Mesendoderm (in vitro differentiated cells): ENCODE results near the gene RIMKLA.

Source experiments
- DNase-seq: peaks from one replicate; pipeline ENCODE4 v3.0.0; 2013
- H2AK5ac ChIP-seq: 2 replicates; pipeline ENCODE4 v1.6.1; 2013; ENCODE audit warnings: low read length, inconsistent platforms
- H2BK120ac ChIP-seq: 2 replicates; pipeline ENCODE4 v1.6.1; 2013; ENCODE audit warnings: low read depth, mild to moderate bottlenecking, low read length, moderate library complexity, mixed read lengths
- H2BK15ac ChIP-seq: replicated peaks from 2 replicates; pipeline ENCODE4 v1.6.1; 2013; ENCODE audit warnings: low read depth, mild to moderate bottlenecking, moderate library complexity
- H2BK5ac ChIP-seq: 2 replicates; pipeline ENCODE4 v1.6.1; 2013; ENCODE audit warnings: low read length, inconsistent platforms
- H3K18ac ChIP-seq: 2 replicates; pipeline ENCODE4 v1.6.1; 2013; ENCODE audit warnings: mild to moderate bottlenecking, low read length, mixed read lengths
- H3K23ac ChIP-seq: one replicate; pipeline ENCODE4 v1.6.1; 2013; ENCODE audit warnings: low read length
- H3K27ac ChIP-seq: 2 replicates; pipeline ENCODE4 v1.5.1; 2013; ENCODE audit warnings: low read depth, mild to moderate bottlenecking, inconsistent platforms, low read length, moderate library complexity
- H3K27me3 ChIP-seq: 2 replicates; pipeline ENCODE4 v1.6.1; 2013; ENCODE audit warnings: low read length, control low read depth, mild to moderate bottlenecking, inconsistent platforms; ENCODE audit not compliant: insufficient read depth, poor library complexity
- H3K36me3 ChIP-seq: 2 replicates; pipeline ENCODE4 v1.6.1; 2013; ENCODE audit warnings: low read length, inconsistent platforms; ENCODE audit not compliant: control insufficient read depth, insufficient read depth
- H3K4ac ChIP-seq: one replicate; pipeline ENCODE4 v1.6.1; 2013; ENCODE audit warnings: low read depth, mild to moderate bottlenecking, low read length, moderate library complexity
- H3K4me1 ChIP-seq: 2 replicates; pipeline ENCODE4 v1.6.1; 2013; ENCODE audit warnings: low read depth, low read length, inconsistent platforms; ENCODE audit not compliant: control insufficient read depth
- H3K4me2 ChIP-seq: 2 replicates; pipeline ENCODE4 v1.6.1; 2013; ENCODE audit warnings: low read length
- H3K4me3 ChIP-seq: 2 replicates; pipeline ENCODE4 v1.5.1; 2013; ENCODE audit warnings: mild to moderate bottlenecking, low read length
- H3K56ac ChIP-seq: one replicate; pipeline ENCODE4 v1.6.1; 2013; ENCODE audit warnings: low read length
- H3K79me1 ChIP-seq: 2 replicates; pipeline ENCODE4 v1.6.1; 2013; ENCODE audit warnings: low read length, inconsistent platforms
- H3K79me2 ChIP-seq: 2 replicates; pipeline ENCODE4 v1.6.1; 2013; ENCODE audit warnings: mild to moderate bottlenecking, low read length; ENCODE audit not compliant: control insufficient read depth, insufficient read depth
- H3K9ac ChIP-seq: 2 replicates; pipeline ENCODE4 v1.6.1; 2013; ENCODE audit warnings: low read length, inconsistent platforms
- H4K5ac ChIP-seq: one replicate; pipeline ENCODE4 v1.6.1; 2013; ENCODE audit warnings: low read length
- H4K8ac ChIP-seq: one replicate; pipeline ENCODE4 v1.6.1; 2013; ENCODE audit warnings: low read depth, mild to moderate bottlenecking, control low read depth, low read length, moderate library complexity
- WGBS: extraction: QIAGEN DNeasy Blood & Tissue Kit; methylation state at CpG from one replicate; pipeline ENCODE4 v1.1.7; 2013; ENCODE audit warnings: low lambda C conversion rate, missing lambda C conversion rate; ENCODE audit not compliant: insufficient coverage; ENCODE audit errors: extremely low coverage; 5-methylcytosine and 5-hydroxymethylcytosine counted together

RIMKLA gene

GRCh38 chr1:42419126-42419821, 38.7 kb downstream of the RIMKLA start:
- no peak overlapping the region for H3K4me3 ChIP-seq
- H3K56ac ChIP-seq = no peak overlapping the region
- H2BK15ac ChIP-seq = no peak overlapping the region
- H3K9ac ChIP-seq = no peak overlapping the region
- no peak overlapping the region for H3K18ac ChIP-seq
- H4K5ac ChIP-seq = no peak overlapping the region
- no peak overlapping the region for H3K4ac ChIP-seq
- H3K4me2 ChIP-seq = no peak overlapping the region
- no peak overlapping the region for H3K23ac ChIP-seq
- no peak overlapping the region for H3K27ac ChIP-seq
- H3K4me1 ChIP-seq = no peaks in the 10 kb centered on the region
- H3K36me3 ChIP-seq = no peaks in the 10 kb centered on the region
- H2BK5ac ChIP-seq = no peak overlapping the region
- no peak overlapping the region for H2BK120ac ChIP-seq
- DNase-seq = no peak
- WGBS = no CpG with 5 or more reads among the region's 5 CpGs
- H3K79me2 ChIP-seq = no peaks in the 10 kb centered on the region
- no peaks in the 10 kb centered on the region for H3K79me1 ChIP-seq
- no peak overlapping the region for H2AK5ac ChIP-seq
- no peaks in the 10 kb centered on the region for H3K27me3 ChIP-seq
- H4K8ac ChIP-seq = no peak overlapping the region

DNA sequence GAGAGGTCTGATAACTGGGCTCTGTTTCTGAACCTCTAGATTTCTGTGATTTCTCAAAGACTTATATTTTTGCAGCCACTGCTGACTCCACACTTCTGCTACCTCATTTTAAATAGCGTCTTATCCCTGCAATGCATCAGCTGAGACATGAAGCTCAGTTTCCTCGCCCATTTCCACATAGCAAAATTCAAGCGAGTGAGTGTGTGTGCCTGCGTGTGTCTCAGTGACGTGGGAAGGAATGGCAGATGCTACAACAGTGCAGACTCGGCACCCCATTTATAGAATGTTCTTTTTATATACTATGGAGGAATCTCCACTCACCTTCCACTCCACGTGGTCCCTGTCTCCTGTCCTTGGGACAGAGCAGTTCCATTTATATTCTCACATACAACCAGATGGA, 39.5 kb downstream of the RIMKLA start:
- no peak overlapping the region for H4K8ac ChIP-seq
- no peak overlapping the region for H3K18ac ChIP-seq
- H2BK5ac ChIP-seq = no peak overlapping the region
- H2BK120ac ChIP-seq = no peak overlapping the region
- no peak for DNase-seq
- H2AK5ac ChIP-seq = no peak overlapping the region
- no peak overlapping the region for H3K9ac ChIP-seq
- no peak overlapping the region for H3K4me3 ChIP-seq
- no peak overlapping the region for H4K5ac ChIP-seq
- H2BK15ac ChIP-seq = no peak overlapping the region
- no CpG with 5 or more reads among the region's 7 CpGs for WGBS
- no peaks in the 10 kb centered on the region for H3K79me2 ChIP-seq
- no peaks in the 10 kb centered on the region for H3K4me1 ChIP-seq
- no peaks in the 10 kb centered on the region for H3K36me3 ChIP-seq
- H3K79me1 ChIP-seq = no peaks in the 10 kb centered on the region
- no peaks in the 10 kb centered on the region for H3K27me3 ChIP-seq
- H3K56ac ChIP-seq = no peak overlapping the region
- H3K4ac ChIP-seq = no peak overlapping the region
- no peak overlapping the region for H3K23ac ChIP-seq
- no peak overlapping the region for H3K4me2 ChIP-seq
- no peak overlapping the region for H3K27ac ChIP-seq

DNA sequence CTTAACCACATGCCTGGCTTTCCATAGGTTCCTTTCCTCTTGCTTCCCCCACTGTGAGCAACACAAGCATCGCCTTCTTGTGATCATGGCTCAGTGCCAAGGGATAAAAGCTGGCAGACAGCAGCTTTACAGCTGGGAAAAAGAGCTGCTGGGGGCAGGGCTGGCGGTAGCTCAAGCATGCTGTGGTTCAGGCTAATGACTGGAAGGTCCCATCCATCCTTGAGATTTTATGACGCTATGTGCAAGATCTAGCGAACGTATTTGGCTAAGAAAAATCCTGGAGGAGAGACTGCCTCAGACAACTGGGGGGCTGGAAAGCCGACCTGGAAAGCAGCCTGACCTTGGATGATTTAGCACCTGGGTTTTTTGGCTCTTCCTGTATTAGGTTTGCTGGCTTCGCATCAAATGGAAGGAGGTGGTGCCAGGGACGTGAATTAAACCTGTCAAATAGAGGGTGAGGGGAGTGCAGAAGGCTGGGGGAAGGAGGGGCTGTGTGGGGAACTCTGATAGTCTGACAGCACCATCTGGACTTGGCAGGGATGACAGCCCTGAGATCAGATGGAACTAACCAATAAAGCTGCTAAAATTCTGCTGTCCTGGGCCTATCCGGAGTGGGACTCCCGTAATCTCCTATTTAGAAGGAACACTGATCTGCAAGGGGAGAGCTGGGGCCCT, 40.5 kb downstream of the RIMKLA start:
- no peak overlapping the region for H4K8ac ChIP-seq
- H3K36me3 ChIP-seq = no peaks in the 10 kb centered on the region

GRCh38 chr1:42422737-42423136, 42.1 kb downstream of the RIMKLA start:
- Histone ChIP-seq H3K4me1 (no peaks in the 10 kb centered on the region), H3K18ac (no peak overlapping the region), H3K27me3 (no peaks in the 10 kb centered on the region), H4K5ac (no peak overlapping the region), H3K4me3 (no peak overlapping the region), H3K56ac (no peak overlapping the region), H3K79me2 (no peaks in the 10 kb centered on the region), H3K4me2 (no peak overlapping the region), H4K8ac (no peak overlapping the region), H3K79me1 (no peaks in the 10 kb centered on the region), H3K9ac (no peak overlapping the region), H2BK15ac (no peak overlapping the region), H2BK120ac (no peak overlapping the region), H3K4ac (no peak overlapping the region), H2BK5ac (no peak overlapping the region), H2AK5ac (no peak overlapping the region), H3K36me3 (no peaks in the 10 kb centered on the region), H3K23ac (no peak overlapping the region), H3K27ac (no peak overlapping the region)
- no peak for DNase-seq
- no CpG with 5 or more reads among the region's 9 CpGs for WGBS

More for the DNA sequence above, 40.5 kb downstream of the RIMKLA start:
- no peak overlapping the region for H2BK120ac ChIP-seq
- no peak overlapping the region for H3K23ac ChIP-seq
- no peaks in the 10 kb centered on the region for H3K4me1 ChIP-seq
- no peaks in the 10 kb centered on the region for H3K79me1 ChIP-seq
- WGBS = no CpG with 5 or more reads among the region's 10 CpGs
- H2BK15ac ChIP-seq = no peak overlapping the region
- H2AK5ac ChIP-seq = no peak overlapping the region
- no peak overlapping the region for H3K9ac ChIP-seq
- no peak overlapping the region for H2BK5ac ChIP-seq
- H3K4me3 ChIP-seq = no peak overlapping the region
- H3K27me3 ChIP-seq = no peaks in the 10 kb centered on the region
- H3K27ac ChIP-seq = no peak overlapping the region
- DNase-seq = no peak
- no peak overlapping the region for H3K56ac ChIP-seq
- no peak overlapping the region for H3K4ac ChIP-seq
- H3K18ac ChIP-seq = no peak overlapping the region
- no peak overlapping the region for H3K4me2 ChIP-seq
- H3K79me2 ChIP-seq = no peaks in the 10 kb centered on the region
- H4K5ac ChIP-seq = no peak overlapping the region

- no peak overlapping the region for H3K27ac ChIP-seq
- no peak overlapping the region for H3K4ac ChIP-seq
- H3K4me2 ChIP-seq = no peak overlapping the region
- no peak overlapping the region for H3K18ac ChIP-seq
- H3K4me3 ChIP-seq = no peak overlapping the region
- H2BK15ac ChIP-seq = no peak overlapping the region
- WGBS = no CpG with 5 or more reads among the region's 3 CpGs
- no peak overlapping the region for H2BK5ac ChIP-seq
- H3K23ac ChIP-seq = no peak overlapping the region
- no peak overlapping the region for H2BK120ac ChIP-seq
- H2AK5ac ChIP-seq = no peak overlapping the region
- no peaks in the 10 kb centered on the region for H3K79me2 ChIP-seq
- no peak overlapping the region for H4K8ac ChIP-seq
- H3K4me1 ChIP-seq = no peaks in the 10 kb centered on the region
- H3K79me1 ChIP-seq = no peaks in the 10 kb centered on the region
- no peak for DNase-seq
- no peaks in the 10 kb centered on the region for H3K36me3 ChIP-seq
- H3K27me3 ChIP-seq = no peaks in the 10 kb centered on the region
- H3K9ac ChIP-seq = no peak overlapping the region
- no peak overlapping the region for H3K56ac ChIP-seq
- H4K5ac ChIP-seq = no peak overlapping the region
Observed at GRCh38 chr1:42423681-42424080, 43.1 kb downstream of the RIMKLA start.
